K562 (cell line): Measurements from ENCODE around the gene HMGXB3. TPM values are rescaled to one million over a fixed set of nuclear protein-coding genes. Genes with fewer than 3 reads are reported as not detected.
A peak's percentile ranks its signal among the peaks of the same experiment; 100 is the strongest.

Source experiments
- E2F8 ChIP-seq: fragments of 450-650 bp; IDR thresholded peaks from 2 replicates; pipeline ENCODE4 v1.7.1; 2018; ENCODE audit warnings: mild to moderate bottlenecking, low read depth; ENCODE audit not compliant: partially characterized antibody
- FIP1L1 ChIP-seq: fragments of 200-400 bp; formaldehyde crosslinking; IDR thresholded peaks from 2 replicates; pipeline ENCODE4 v1.6.1; 2018; ENCODE audit warnings: mild to moderate bottlenecking, low read depth, low read length; ENCODE audit not compliant: poor library complexity, severe bottlenecking
- FOS ChIP-seq: IDR thresholded peaks from 3 replicates; pipeline ENCODE4 v1.6.1; 2011; ENCODE audit not compliant: insufficient read length; ENCODE audit errors: extremely low read depth
- MEF2A ChIP-seq: IDR thresholded peaks from 2 replicates; pipeline ENCODE4 v1.6.1; 2011; ENCODE audit warnings: low read depth, mild to moderate bottlenecking, low read length, moderate library complexity; ENCODE audit not compliant: control insufficient read depth
- PBX2 ChIP-seq, 2 experiments: IDR thresholded peaks in 1 of 2; conservative IDR thresholded peaks in 1 of 2; 2 replicates each; pipeline ENCODE4 v1.6.1; 2016; ENCODE audit warnings: low read depth in 2 of 2, mild to moderate bottlenecking in 1 of 2, missing compliant biosample characterization in 1 of 2, missing genetic modification characterization in 1 of 2, moderate library complexity in 1 of 2
- PHTF2 ChIP-seq: fragments of 250-450 bp; sonication (Bioruptor Pico); IDR thresholded peaks from 2 replicates; pipeline ENCODE4 v1.5.0; 2021; ENCODE audit warnings: mild to moderate bottlenecking
- PKNOX1 ChIP-seq: fragments of 450-650 bp; IDR thresholded peaks from 2 replicates; pipeline ENCODE4 v1.6.1; 2016
- SRSF9 ChIP-seq: fragments of 200-400 bp; formaldehyde crosslinking; IDR thresholded peaks from 2 replicates; pipeline ENCODE4 v1.6.1; 2017; ENCODE audit warnings: low read depth, low read length, borderline replicate concordance
- XRCC5 ChIP-seq: fragments of 200-400 bp; formaldehyde crosslinking; IDR thresholded peaks from 2 replicates; pipeline ENCODE4 v1.6.1; 2017; ENCODE audit warnings: low read depth, mild to moderate bottlenecking, low read length
- ZNF707 ChIP-seq: fragments of 250-450 bp; sonication (Bioruptor Pico); conservative IDR thresholded peaks from 2 replicates; pipeline ENCODE4 v1.8.0; 2022; ENCODE audit warnings: inconsistent platforms, mild to moderate bottlenecking, moderate library complexity
- polyA plus RNA-seq, 8 experiments: library from polyadenylated mRNA; depleted of rRNA in 4 of 8; stranded (reverse) in 5 of 8; unstranded in 3 of 8; fragments of >200 nt; fragmentation: Nextera tagmentation in 2 of 8; fragmentation: Illumina TruSeq in 1 of 8; extraction: Ambion mirVana in 2 of 8; extraction: Trizol in 1 of 8; gene quantifications; 2 replicates each; pipeline versions ENCODE4 v1.2.1 to v1.2.3, GENCODE V29; 2011 to 2014; ENCODE audit warnings: inconsistent platforms in 1 of 8, missing spikeins in 1 of 8
- total RNA-seq, 7 experiments: library from RNA; depleted of rRNA in 6 of 7; stranded (reverse); fragments of >200 nt in 6 of 7; fragmentation: Illumina TruSeq in 2 of 7; extraction: Trizol in 2 of 7; gene quantifications; 2 replicates each; pipeline versions ENCODE4 v1.2.1 to v1.2.3, GENCODE V29; 2011 to 2021; ENCODE audit warnings: low replicate concordance in 1 of 7

Gene HMGXB3
- total and polyA plus RNA-seq, 9 of the 15 experiments (the other 6 are each of a cell fraction or from before 2014, with no cell fraction given) = 1.8 to 44.1 (median 32.2) TPM

GRCh38 chr5:150073677-150074076, 73.1 kb downstream of the HMGXB3 start (continued):
- TF ChIP-seq PKNOX1 (peak; percentile 49), E2F8 (no peak), ZNF707 (CRISPR knock-in tag) (no peak), FOS (no peak), FIP1L1 (no peak), SRSF9 (no peak), XRCC5 (no peak), PBX2 (CRISPR knock-in tag; IDR thresholded peaks at IDR 0.05; ENCODE audit: low read depth) (no peak), PBX2 (tag; conservative IDR thresholded peaks at IDR 0.05; ENCODE audit: low read depth) (peak; percentile 73), PHTF2 (CRISPR knock-in tag) (no peak), MEF2A (0 out of 2 replicates have a peak, but pooled peaks have one; percentile 45)
